Measurements from ENCODE around the gene ZNF397.

DNA sequence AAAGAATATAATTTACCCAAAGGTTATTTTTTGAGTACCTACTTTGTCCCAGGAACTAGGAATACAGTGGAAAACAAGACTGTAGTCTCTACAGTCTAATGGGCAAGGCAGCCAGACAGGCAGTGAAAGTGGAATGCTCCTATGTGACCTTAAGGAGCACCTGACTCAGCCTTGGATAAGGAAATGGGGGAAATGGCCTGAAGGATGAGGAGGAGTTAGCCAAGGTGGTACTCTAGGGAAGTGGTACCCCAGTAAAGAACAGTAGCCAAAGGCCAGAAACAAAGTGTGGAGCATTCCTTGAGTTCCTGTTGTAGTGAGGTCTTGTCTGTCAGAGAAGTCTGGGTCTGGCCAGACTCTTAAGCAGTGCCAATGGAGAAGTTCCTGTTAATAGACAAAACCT, 6.0 kb downstream of the ZNF397 start:
- TF ChIP-seq, protein P1, sequence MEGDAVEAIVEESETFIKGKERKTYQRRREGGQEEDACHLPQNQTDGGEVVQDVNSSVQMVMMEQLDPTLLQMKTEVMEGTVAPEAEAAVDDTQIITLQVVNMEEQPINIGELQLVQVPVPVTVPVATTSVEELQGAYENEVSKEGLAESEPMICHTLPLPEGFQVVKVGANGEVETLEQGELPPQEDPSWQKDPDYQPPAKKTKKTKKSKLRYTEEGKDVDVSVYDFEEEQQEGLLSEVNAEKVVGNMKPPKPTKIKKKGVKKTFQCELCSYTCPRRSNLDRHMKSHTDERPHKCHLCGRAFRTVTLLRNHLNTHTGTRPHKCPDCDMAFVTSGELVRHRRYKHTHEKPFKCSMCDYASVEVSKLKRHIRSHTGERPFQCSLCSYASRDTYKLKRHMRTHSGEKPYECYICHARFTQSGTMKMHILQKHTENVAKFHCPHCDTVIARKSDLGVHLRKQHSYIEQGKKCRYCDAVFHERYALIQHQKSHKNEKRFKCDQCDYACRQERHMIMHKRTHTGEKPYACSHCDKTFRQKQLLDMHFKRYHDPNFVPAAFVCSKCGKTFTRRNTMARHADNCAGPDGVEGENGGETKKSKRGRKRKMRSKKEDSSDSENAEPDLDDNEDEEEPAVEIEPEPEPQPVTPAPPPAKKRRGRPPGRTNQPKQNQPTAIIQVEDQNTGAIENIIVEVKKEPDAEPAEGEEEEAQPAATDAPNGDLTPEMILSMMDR (conservative IDR thresholded peaks at IDR 0.05 in 1 of 2, IDR thresholded peaks at IDR 0.05 in 1 of 2; ENCODE audit: low read depth in 1 of 2, low read length in 2 of 2), result no peak
- no peak for TF ChIP-seq EZH2 (IDR thresholded peaks at IDR 0.05; ENCODE audit: low read length, missing control alignments)

All from fibroblast of lung (primary cell).